Measurements from ENCODE around the gene PLEKHM1.

- TF ChIP-seq, protein P1, sequence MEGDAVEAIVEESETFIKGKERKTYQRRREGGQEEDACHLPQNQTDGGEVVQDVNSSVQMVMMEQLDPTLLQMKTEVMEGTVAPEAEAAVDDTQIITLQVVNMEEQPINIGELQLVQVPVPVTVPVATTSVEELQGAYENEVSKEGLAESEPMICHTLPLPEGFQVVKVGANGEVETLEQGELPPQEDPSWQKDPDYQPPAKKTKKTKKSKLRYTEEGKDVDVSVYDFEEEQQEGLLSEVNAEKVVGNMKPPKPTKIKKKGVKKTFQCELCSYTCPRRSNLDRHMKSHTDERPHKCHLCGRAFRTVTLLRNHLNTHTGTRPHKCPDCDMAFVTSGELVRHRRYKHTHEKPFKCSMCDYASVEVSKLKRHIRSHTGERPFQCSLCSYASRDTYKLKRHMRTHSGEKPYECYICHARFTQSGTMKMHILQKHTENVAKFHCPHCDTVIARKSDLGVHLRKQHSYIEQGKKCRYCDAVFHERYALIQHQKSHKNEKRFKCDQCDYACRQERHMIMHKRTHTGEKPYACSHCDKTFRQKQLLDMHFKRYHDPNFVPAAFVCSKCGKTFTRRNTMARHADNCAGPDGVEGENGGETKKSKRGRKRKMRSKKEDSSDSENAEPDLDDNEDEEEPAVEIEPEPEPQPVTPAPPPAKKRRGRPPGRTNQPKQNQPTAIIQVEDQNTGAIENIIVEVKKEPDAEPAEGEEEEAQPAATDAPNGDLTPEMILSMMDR (IDR thresholded peaks at IDR 0.05; ENCODE audit: insufficient read depth, low read length), result no peak
- TF ChIP-seq POLR2AphosphoS5 (IDR thresholded peaks at IDR 0.05; ENCODE audit: low read depth), result no peak
- TF ChIP-seq, protein P2, sequence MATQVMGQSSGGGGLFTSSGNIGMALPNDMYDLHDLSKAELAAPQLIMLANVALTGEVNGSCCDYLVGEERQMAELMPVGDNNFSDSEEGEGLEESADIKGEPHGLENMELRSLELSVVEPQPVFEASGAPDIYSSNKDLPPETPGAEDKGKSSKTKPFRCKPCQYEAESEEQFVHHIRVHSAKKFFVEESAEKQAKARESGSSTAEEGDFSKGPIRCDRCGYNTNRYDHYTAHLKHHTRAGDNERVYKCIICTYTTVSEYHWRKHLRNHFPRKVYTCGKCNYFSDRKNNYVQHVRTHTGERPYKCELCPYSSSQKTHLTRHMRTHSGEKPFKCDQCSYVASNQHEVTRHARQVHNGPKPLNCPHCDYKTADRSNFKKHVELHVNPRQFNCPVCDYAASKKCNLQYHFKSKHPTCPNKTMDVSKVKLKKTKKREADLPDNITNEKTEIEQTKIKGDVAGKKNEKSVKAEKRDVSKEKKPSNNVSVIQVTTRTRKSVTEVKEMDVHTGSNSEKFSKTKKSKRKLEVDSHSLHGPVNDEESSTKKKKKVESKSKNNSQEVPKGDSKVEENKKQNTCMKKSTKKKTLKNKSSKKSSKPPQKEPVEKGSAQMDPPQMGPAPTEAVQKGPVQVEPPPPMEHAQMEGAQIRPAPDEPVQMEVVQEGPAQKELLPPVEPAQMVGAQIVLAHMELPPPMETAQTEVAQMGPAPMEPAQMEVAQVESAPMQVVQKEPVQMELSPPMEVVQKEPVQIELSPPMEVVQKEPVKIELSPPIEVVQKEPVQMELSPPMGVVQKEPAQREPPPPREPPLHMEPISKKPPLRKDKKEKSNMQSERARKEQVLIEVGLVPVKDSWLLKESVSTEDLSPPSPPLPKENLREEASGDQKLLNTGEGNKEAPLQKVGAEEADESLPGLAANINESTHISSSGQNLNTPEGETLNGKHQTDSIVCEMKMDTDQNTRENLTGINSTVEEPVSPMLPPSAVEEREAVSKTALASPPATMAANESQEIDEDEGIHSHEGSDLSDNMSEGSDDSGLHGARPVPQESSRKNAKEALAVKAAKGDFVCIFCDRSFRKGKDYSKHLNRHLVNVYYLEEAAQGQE (IDR thresholded peaks at IDR 0.05; ENCODE audit: insufficient replicate concordance, low read depth), result no peak
Measured at GRCh38 chr17:45430738-45431530, 59.6 kb downstream of the PLEKHM1 start.

Data from HL-60 (cell line).